ENCODE measurements around the gene RASSF5. TPM values are rescaled to one million over a fixed set of nuclear protein-coding genes. Genes with fewer than 3 reads are reported as not detected.

RASSF5 gene
- polyA plus RNA-seq, 1 of the 3 experiments (the other 2 are of a cell fraction) = 2.2 TPM

- TF ChIP-seq NFIC (IDR thresholded peaks at IDR 0.05; ENCODE audit: borderline replicate concordance) = no peak
- TF ChIP-seq GATA2 (CRISPR knock-in tag; IDR thresholded peaks at IDR 0.05) = no peak
- no peak for TF ChIP-seq FOXJ3 (CRISPR knock-in tag; IDR thresholded peaks at IDR 0.05)
- TF ChIP-seq FOXM1 (IDR thresholded peaks at IDR 0.05; ENCODE audit: low read depth) = no peak
- no peak for TF ChIP-seq RFX5 (IDR thresholded peaks at IDR 0.05; ENCODE audit: low read length)
- TF ChIP-seq JUND (IDR thresholded peaks at IDR 0.05) = no peak
- TF ChIP-seq TEAD4 (IDR thresholded peaks at IDR 0.05; ENCODE audit: borderline replicate concordance, insufficient read depth) = no peak
- TF ChIP-seq RAD21 (IDR thresholded peaks at IDR 0.05; ENCODE audit: low read length) = no peak
- TF ChIP-seq SMC3 (IDR thresholded peaks at IDR 0.05; ENCODE audit: low read depth, low read length) = no peak
- TF ChIP-seq REST (IDR thresholded peaks at IDR 0.05; ENCODE audit: low read depth, low read length) = no peak
- TF ChIP-seq POLR2AphosphoS5 (IDR thresholded peaks at IDR 0.05; ENCODE audit: low read depth, low read length) = no peak
- no peak for TF ChIP-seq MXI1 (IDR thresholded peaks at IDR 0.05; ENCODE audit: low read depth, low read length)
- TF ChIP-seq GABPA (IDR thresholded peaks at IDR 0.05; ENCODE audit: low read depth) = no peak
- no peak for TF ChIP-seq FOSL2 (IDR thresholded peaks at IDR 0.05; ENCODE audit: borderline replicate concordance, low read depth)
- no peak for TF ChIP-seq TAF1 (IDR thresholded peaks at IDR 0.05; ENCODE audit: borderline replicate concordance, low read depth, low read length)
- no peak for TF ChIP-seq EZH2phosphoT487 (IDR thresholded peaks at IDR 0.05; ENCODE audit: borderline replicate concordance, low read depth)
- peaks cover 0 to 12% of the 10 kb centered on the region in 2 experiments for H3K36me3 ChIP-seq (replicated peaks in 1 of 2; ENCODE audit: control insufficient read depth in 1 of 2, insufficient read depth in 2 of 2, low read length in 1 of 2)
- no peak overlapping the region for H2AFZ ChIP-seq (ENCODE audit: low read depth)
- ChIA-PET CTCF (interaction anchor here (1.4 to 4.2 kb wide), 6 partner anchors 11 to 169 kb away, joined by 3 to 20 read pairs (median 12); no protein-coding TSS in a partner anchor), POLR2A (no interaction called here)
- no peaks in the 10 kb centered on the region for H3K79me2 ChIP-seq (ENCODE audit: insufficient read depth)
- no peaks in the 10 kb centered on the region for H3K27me3 ChIP-seq (ENCODE audit: insufficient read depth)
- WGBS (ENCODE audit: low lambda C conversion rate) = 70% methylated on average over 3 of the region's 3 CpGs
- no peaks in the 10 kb centered on the region for H4K20me1 ChIP-seq (ENCODE audit: insufficient read depth)
- H3K4me1 ChIP-seq (ENCODE audit: control insufficient read depth in 1 of 2, insufficient read depth in 2 of 2, low read depth in 1 of 2, low read length in 1 of 2) = peaks cover 13 to 23% of the 10 kb centered on the region in 2 experiments; a peak in 2 of 4 replicates
- no peak for DNase-seq
- H3K9ac ChIP-seq = no peak overlapping the region
- H3K27ac ChIP-seq (ENCODE audit: low read depth in 2 of 2, low read length in 1 of 2) = peak overlapping the region; percentile 23 to 35; a peak in 2 of 4 replicates
- no peaks in the 10 kb centered on the region for H3K9me2 ChIP-seq
- H3K9me3 ChIP-seq = no peaks in the 10 kb centered on the region
- no peak overlapping the region for H3K4me3 ChIP-seq (ENCODE audit: low read depth in 2 of 2, low read length in 1 of 2)
- H3K4me2 ChIP-seq = peak overlapping the region; percentile 35; the same call in 1 of the 2 replicates
- H3F3A ChIP-seq (replicated peaks; ENCODE audit: insufficient read depth) = no peaks in the 10 kb centered on the region
These were observed 11.8 kb upstream of the RASSF5 start for GRCh38 chr1:206495493-206496046.
